A549 treated with AZD9567 at 1 μM for 4 hours (cell line): ENCODE measurements around the gene BEND5. TPM values are rescaled to one million over a fixed set of nuclear protein-coding genes. Genes with fewer than 3 reads are reported as not detected.

Experiments
- total RNA-seq: library from RNA; stranded (reverse); fragments of 200-300 nt; extraction: Qiagen RNA extraction; gene quantifications from 5 replicates; pipeline ENCODE4 v1.2.3, GENCODE V29; 2022; ENCODE audit not compliant: insufficient read depth

The BEND5 gene
- not detected in 5 replicates for total RNA-seq

GRCh38 chr1:48776393-48777218 lies at the start of gene BEND5:
Gene BEND5 (minus strand): TSS chr1:48776891. CDS start chr1:48776831, 60 bp downstream.

